ENCODE results near the gene EPHA3. TPM values are rescaled to one million over a fixed set of nuclear protein-coding genes. Genes with fewer than 3 reads are reported as not detected.
A peak's percentile ranks its signal among the peaks of the same experiment; 100 is the strongest.

Gene EPHA3
- total RNA-seq, 1 experiment from 2014 or later: 21.5 TPM

- Histone ChIP-seq H3K27ac (ENCODE audit: low read depth, low read length, poor library complexity, severe bottlenecking) (peak overlapping the region; percentile 79), H3K4me1 (ENCODE audit: insufficient read depth, low read length, poor library complexity, severe bottlenecking) (peaks cover 57% of the 10 kb centered on the region), H3K4me3 (ENCODE audit: low read depth, low read length, poor library complexity, severe bottlenecking) (peak overlapping the region; percentile 48), H3K36me3 (ENCODE audit: insufficient read depth, low read length, poor library complexity, severe bottlenecking) (no peaks in the 10 kb centered on the region), H3K9me3 (ENCODE audit: low read depth, low read length, poor library complexity, severe bottlenecking) (no peaks in the 10 kb centered on the region), H3K27me3 (replicated peaks; ENCODE audit: insufficient read depth, low read depth, low read length, poor library complexity) (no peaks in the 10 kb centered on the region)
- BruUV-seq (replicated peaks): no TSS peak
- DNase-seq (ENCODE audit: low spot score): no peak
- TF ChIP-seq EZH2 (IDR thresholded peaks at IDR 0.05; ENCODE audit: borderline replicate concordance, low read depth, low read length, poor library complexity, severe bottlenecking) (no peak), CTCF (conservative IDR thresholded peaks at IDR 0.05; ENCODE audit: low read depth, low read length) (no peak)
- CTCF ChIA-PET: interaction anchor here (0.6 kb wide), 1 partner anchor 738 kb away, joined by 4 read pairs; no protein-coding TSS in a partner anchor
- intact Hi-C loops (cut with micrococcal nuclease; ENCODE audit: unreplicated experiment): loop anchor here (10.0 kb wide), 2 partner anchors 111 to 191 kb away; no protein-coding TSS in a partner anchor
- POLR2A ChIA-PET (ENCODE audit: low non-redundant PET): no interaction called here
Observed at GRCh38 chr3:89113344-89113743, 5.9 kb downstream of the EPHA3 start.

GRCh38 chr3:89113893-89114840 lies 6.7 kb downstream of the EPHA3 start:
- intact Hi-C loops (cut with micrococcal nuclease; ENCODE audit: unreplicated experiment): loop anchor here (10.0 kb wide), 2 partner anchors 111 to 191 kb away; no protein-coding TSS in a partner anchor

DNA sequence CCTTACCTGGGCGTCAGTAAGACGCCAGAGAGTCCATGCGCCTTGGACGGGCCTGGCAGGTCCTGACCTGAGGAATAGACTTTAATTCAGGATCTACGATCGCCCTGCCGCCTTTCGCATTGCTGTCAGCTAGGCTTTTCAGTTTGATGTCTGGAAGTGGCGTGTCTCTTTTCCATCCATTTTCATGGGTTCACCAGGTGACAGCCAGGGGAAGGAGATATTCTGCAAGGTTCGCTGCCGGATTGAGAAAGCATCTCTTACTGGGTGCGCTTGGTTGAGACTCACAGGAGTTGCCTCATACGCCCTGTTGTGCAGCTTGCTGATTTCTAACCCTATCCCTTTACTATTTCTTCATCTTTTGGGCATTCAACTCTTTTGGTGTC lies 7.4 kb downstream of the EPHA3 start:
- no peak for DNase-seq (ENCODE audit: low spot score)
- H3K4me3 ChIP-seq (ENCODE audit: low read depth, low read length, poor library complexity, severe bottlenecking): peak overlapping the region; percentile 48
- TF ChIP-seq EZH2 (IDR thresholded peaks at IDR 0.05; ENCODE audit: borderline replicate concordance, low read depth, low read length, poor library complexity, severe bottlenecking) (no peak), CTCF (conservative IDR thresholded peaks at IDR 0.05; ENCODE audit: low read depth, low read length) (peak; percentile 14; the same call in 1 of the 2 replicates)
- H3K36me3 ChIP-seq (ENCODE audit: insufficient read depth, low read length, poor library complexity, severe bottlenecking): no peaks in the 10 kb centered on the region
- peaks cover 68% of the 10 kb centered on the region for H3K4me1 ChIP-seq (ENCODE audit: insufficient read depth, low read length, poor library complexity, severe bottlenecking)
- H3K27ac ChIP-seq (ENCODE audit: low read depth, low read length, poor library complexity, severe bottlenecking): peak overlapping the region; percentile 79
- H3K27me3 ChIP-seq (replicated peaks; ENCODE audit: insufficient read depth, low read depth, low read length, poor library complexity): no peaks in the 10 kb centered on the region
- no TSS peak for BruUV-seq (replicated peaks)
- H3K9me3 ChIP-seq (ENCODE audit: low read depth, low read length, poor library complexity, severe bottlenecking): no peaks in the 10 kb centered on the region
- ChIA-PET CTCF (no interaction called here), POLR2A (ENCODE audit: low non-redundant PET) (no interaction called here)
- intact Hi-C loops (cut with micrococcal nuclease; ENCODE audit: unreplicated experiment): loop anchor here (5.0 to 10.0 kb wide), 3 partner anchors 110 to 977 kb away; no protein-coding TSS in a partner anchor

More at GRCh38 chr3:89113893-89114840, 6.7 kb downstream of the EPHA3 start:
- ChIA-PET CTCF (no interaction called here), POLR2A (ENCODE audit: low non-redundant PET) (no interaction called here)
- Histone ChIP-seq H3K27ac (ENCODE audit: low read depth, low read length, poor library complexity, severe bottlenecking) (peak overlapping the region; percentile 79), H3K4me1 (ENCODE audit: insufficient read depth, low read length, poor library complexity, severe bottlenecking) (peaks cover 63% of the 10 kb centered on the region), H3K27me3 (replicated peaks; ENCODE audit: insufficient read depth, low read depth, low read length, poor library complexity) (no peaks in the 10 kb centered on the region), H3K4me3 (ENCODE audit: low read depth, low read length, poor library complexity, severe bottlenecking) (peak overlapping the region; percentile 48), H3K36me3 (ENCODE audit: insufficient read depth, low read length, poor library complexity, severe bottlenecking) (no peaks in the 10 kb centered on the region), H3K9me3 (ENCODE audit: low read depth, low read length, poor library complexity, severe bottlenecking) (no peaks in the 10 kb centered on the region)
- TF ChIP-seq CTCF (conservative IDR thresholded peaks at IDR 0.05; ENCODE audit: low read depth, low read length) (peak; percentile 71), EZH2 (IDR thresholded peaks at IDR 0.05; ENCODE audit: borderline replicate concordance, low read depth, low read length, poor library complexity, severe bottlenecking) (no peak)
- peak; percentile 80 for DNase-seq (ENCODE audit: low spot score)
- BruUV-seq (replicated peaks): TSS peak; percentile 93

Data from A673 (cell line).